Measurements from ENCODE around the gene JAG2.

JAG2 gene

DNA sequence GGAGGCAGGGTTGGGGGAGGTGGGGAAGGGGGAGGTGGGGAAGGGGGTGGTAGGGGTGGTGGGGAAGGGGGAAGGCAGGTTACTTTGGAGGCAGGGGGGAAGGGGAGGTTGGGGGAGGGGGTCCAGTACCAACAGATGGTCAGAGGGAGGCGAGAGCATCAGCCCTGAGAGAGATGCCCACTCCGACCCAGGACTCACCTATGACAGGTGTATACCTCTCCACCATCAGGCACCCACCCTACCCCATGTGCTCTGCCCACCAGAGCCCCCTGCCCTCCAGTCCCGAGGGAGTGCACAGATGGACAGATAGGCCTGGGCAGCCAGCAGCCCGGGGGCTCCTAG is 18.6 kb downstream of the JAG2 start:
- no peak for DNase-seq

DNA sequence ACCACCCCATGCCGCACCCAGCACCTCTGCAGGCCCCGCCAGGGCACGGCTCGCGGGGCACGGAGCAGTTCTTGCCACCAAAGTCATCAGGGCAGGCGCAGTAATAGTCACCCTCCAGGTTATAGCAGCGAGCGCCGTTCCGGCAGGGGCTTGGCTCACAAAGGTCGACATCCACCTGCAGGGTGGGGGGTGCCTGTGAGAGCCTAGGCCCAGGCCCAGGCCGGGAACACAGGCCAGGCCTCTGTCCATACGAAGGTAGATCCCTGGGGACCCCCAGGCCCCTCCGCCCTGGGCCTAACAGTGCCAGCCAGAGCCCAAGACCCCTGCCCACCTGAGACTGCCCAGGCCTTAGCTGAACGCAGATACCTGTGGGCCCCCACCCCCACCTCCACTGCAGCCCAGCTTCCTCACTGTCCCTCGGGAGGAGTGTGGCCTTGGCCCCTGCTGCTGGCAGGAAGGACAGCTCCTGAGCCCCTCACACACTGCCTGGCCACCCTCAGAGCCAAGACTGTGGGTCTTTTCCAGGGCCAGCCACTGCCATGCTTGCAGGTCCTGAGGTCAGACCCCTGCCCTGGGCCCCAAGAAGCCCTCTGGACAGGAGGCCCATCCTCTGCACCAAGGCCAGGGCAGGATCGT is 19.3 kb downstream of the JAG2 start:
- DNase-seq: no peak

DNA sequence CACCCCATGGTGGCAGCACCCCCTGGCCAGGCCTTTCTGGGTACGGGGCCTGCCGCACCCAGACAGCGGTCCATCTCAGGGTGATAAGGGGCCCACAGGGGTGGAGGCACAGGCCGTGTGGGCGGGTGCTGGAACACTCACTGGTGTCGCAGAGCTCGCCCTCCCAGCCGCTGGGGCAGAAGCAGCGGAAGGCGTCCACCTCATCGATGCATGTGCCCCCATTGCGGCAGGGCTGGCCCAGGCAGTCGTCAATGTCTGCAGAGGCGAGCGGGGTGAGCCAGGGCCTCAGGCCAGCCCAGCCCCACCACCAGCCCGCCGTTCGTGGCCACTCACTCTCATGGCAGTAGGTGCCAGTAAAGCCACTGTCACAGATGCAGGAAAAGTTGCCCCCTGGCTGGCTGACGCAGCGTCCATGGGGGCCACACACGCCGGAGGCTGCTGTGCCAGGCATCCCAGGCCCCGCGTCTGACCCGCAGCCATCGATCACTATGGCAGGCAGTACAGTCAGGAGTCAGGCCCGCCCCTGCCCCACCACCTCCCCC is 19.9 kb downstream of the JAG2 start:
- no peak for DNase-seq

DNA sequence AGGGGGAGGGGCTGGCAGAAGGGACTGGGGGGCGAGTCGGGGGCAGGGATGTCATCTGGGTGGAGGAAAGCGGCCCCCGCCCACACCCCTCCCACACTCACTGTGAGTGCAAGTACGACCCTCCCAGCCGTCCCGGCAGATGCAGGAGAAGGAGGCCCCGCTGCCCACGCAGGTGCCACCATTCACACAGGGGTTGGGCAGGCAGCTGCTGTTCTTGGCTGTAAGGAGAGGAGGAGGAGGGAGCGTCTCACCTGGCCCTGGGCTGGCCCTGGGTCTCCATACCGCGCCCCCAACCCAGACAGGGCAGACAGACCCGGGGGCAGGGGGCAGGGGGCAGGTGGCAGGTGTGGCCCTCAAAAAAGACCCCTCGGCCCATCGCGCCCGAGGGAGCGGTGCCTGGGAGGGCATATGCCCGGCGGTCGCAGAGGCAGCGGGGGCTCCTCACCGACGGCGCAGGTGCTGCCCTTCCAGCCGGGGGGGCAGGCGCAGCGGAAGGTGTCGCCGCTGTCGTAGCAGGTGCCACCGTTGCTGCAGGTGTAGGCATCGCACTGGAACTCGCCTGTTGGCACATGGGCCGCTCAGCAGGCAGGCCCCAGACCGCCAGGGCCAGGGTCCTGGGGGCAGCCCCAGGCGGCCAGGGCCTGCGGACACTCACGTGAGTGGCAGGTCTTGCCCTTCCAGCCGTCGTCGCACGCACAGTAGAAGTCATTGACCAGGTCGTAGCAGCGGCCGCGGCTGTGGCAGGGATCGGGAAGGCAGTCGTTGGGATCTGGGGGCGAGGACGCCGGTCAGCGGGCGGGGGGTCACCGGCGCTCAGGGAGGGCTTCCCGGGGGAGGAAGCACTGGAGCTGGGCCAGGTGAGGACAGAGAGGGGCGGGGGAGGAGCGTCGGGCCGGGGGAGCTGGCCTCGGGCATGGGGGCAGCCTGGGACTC is 20.6 kb downstream of the JAG2 start:
- no peak for DNase-seq

DNA sequence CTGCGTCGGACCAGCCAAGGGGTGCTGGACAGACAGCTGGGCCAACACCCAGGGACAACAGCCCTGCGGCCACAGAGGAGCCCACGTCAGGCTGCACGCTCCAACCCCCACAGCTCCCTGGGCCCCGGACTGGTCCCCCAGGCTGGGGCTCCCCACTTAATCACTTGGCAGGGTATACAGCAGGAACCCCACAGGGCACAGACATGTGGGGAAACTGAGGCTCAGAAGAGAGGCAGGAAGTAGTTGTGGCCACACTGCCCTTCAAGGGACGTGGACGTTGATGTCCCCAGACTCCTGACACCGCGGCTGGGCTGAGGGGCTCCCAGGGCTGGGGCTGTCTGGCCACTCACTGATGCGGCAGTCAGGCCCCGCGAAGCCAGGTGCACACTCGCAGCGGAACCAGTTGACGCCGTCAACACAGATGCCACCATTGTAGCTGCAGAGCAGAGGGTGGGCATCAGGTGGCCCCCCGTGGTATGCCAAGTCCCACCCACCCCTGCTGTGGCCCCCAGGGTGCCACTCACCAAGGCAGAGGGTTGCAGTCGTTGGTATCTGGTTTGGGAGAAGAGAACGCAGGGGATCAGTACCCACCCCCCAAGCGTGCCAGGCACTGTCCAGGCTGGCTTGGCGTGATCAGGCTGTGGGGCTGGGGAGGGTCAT is 21.5 kb downstream of the JAG2 start:
- DNase-seq: no peak

DNA sequence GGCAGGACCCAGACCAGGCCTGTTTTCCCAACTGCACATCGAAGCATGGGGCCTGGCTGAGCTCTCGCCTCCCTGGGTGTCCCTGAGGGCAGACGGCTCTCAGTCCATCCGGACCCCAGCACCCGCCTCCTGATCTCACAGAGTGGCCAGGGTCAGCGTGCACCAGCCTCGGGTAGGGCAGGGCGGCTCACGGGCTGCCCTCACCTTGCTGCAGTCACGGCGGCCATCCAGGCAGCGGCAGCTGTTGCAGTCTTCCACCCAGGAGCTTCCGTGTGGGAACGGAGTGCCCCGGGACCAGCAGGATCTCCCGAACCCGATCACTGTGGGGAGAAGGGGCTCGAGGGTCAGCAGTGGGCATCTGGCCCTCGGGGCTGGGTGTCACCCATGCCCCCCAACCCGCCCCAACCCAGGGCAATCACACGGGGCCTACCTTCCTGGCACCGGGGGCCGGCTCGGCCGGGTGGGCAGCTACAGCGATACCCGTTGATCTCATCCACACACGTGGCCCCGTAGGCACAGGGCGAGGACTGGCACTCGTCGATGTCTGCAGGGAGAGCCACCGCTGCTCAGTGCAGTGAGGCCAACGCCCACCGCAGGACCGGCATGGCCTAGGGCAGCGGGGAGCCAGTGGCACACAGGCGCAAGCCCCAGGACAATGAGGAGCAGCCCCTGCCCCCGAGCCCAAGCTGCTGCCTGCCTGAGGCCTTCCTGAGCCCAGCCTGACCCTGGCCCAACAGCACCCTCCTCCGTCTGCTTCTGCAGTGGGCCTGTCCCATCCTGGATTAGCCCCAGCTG is 22.2 kb downstream of the JAG2 start:
- no peak for DNase-seq

DNA sequence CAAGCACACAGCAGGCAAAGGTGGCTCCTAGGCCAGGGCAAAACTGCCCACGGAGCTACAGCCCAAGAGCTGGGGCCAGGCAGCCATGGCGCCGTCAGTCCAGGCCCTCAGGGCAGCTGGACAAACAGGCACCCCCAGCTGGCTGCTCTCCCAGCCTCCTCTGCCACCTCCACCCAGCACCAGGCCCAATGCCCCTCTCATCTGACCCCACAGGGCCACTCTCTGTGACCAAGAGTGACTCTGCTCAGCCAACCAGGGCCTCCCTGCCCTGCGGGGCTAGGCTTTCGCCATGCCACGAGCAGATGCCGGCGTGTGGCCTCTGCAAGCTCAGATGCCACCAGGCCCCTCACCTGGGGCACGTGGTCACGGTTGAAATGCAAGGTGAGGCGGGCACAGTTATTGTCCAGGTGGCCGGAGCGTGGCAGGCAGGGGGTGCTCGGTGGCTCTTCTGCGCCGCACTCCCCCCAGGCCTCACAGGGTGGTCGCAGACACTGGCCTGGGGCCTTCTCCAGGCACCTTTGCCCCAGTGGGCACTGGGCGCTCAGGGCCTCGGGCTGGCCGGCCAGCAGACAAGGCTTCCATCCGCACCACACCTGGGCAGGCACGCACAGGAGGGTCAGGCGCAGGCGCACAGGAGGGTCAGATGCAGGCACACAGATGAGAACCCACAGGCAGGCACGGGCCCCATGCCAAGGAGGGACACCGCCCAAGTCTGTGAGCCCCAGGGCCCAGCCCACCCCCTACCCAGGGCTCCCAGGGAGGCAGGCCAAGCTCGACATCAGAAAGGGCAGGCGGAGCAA is 23.0 kb downstream of the JAG2 start:
- DNase-seq: no peak

DNA sequence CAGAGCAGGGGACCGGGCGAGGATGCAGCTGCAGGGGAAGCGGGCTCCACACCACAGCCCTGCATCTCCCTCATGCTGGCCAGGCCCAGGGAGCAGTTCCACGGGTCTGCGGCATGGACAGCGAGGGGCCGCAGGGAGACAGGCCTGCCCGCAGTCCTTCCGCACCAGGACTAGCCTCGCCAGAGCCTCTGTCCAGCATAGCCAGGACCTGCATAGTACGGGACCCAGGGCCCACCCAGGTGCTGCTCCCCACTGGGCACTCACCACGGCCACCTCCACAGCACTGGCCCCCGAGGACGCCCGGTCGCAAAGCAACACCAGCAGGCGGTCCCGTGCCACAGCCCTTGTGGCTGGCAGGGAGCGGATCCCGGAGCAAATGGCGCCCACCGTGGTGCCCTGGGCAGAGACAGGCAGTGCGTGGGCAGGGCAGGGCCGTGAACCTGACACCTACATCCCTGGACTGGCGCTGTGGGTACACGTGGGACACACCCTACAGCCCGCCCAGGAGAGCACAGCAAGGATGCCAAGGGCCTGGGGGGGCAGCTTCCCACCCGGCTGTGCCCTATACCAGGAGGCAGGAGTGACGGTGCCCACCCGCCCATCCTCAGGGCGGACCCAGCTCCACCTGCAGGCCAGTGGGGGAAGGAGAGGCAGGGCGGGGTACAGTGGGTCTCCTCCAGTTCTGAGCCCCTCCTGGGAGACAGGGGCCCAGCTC is 23.8 kb downstream of the JAG2 start:
- no peak for DNase-seq

DNA sequence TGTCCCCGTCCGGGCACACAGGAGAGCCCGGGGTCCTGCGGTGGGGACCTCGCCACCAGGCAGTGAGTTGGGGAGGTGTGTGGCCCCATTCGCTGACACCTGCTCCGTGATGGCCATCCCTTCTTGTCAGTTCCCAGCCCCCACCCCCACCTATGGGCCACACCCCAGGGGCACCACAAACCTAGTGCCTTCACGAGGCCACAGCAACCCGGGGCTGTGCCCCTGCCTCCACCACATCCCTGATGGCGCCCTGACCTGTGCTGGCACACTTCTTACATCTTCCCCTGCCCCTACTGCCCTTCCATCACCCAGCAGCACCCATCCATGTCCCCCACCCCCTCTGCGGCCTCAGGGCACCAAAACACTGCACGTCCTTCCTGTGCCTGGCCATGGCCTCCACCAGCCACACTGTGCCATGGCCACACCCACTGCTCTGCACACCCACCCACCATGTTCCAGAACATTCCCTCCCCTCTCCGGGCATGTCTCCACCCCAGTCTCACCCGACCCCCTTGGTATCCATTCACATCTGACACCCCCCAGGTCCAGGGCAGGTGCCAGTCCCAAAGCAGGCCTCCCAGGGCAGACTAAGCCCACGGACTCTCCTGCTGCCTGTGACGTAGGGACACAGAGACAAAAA is 24.4 kb downstream of the JAG2 start:
- DNase-seq: no peak

DNA sequence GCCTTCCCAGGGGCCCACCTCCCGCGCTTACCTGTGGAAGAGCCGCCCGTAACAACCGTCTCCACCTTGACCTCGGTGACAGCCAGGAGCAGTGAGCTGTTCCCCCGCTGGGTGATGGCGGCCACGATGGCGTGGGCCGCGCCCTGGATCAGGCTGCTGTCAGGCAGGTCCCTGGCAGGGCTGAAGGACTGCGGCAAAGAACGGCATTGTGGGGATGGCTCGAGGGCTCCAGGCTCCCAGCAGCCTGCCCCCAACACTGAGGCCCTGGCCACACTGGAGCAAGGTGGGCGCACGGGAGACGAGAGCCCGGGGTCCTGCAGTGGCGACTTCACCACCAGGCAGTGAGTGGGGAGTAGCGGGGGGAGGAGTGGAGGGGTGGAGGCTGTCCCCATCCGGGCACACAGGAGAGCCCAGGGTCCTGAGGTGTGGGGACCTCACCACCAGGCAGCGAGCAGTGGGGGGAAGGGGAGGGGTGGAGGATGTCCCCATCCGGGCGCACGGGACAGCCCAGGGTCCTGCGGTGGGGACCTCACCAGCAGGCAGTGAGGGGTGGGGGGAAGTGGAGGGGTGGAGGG is 25.0 kb downstream of the JAG2 start:
- DNase-seq: no peak

DNA sequence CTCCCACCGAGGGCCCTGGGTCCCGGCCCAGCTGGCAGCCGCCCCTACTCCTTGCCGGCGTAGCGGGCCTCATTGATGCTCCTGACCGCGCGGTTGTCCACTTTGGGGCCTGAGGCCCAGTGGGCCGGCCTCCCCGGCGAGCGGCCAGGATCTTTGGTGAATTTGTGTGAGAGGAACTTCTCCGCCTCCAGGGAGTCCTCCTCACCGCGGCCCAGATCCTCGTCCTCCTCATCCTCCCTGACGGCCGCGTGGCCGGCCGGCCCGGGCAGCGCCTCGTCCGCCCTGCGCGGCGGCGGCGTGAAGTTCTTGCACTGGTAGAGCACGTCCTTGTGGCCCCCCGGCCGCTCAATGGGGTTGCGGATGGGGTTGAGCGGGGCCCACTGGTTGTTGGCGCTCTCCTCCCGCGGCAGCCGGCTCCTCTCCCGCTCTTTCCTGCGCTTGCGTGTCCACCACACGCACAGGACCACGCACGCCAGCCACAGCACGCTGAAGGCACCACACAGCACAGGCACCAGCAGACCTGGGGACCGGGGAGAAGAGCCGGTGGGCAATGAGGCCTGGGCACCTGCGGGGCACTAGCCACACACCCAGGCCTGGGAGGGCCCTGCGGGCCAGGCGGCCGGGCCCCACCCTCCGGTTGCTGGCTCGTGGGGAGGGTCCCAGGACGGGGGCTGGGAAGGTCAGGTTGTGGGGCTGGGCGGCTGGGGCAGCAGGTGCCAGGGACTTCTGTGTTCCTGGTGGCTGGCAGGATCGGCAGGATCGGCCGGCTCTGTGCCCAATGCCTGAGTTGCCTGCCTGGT is 25.7 kb downstream of the JAG2 start:
- no peak for DNase-seq

DNA sequence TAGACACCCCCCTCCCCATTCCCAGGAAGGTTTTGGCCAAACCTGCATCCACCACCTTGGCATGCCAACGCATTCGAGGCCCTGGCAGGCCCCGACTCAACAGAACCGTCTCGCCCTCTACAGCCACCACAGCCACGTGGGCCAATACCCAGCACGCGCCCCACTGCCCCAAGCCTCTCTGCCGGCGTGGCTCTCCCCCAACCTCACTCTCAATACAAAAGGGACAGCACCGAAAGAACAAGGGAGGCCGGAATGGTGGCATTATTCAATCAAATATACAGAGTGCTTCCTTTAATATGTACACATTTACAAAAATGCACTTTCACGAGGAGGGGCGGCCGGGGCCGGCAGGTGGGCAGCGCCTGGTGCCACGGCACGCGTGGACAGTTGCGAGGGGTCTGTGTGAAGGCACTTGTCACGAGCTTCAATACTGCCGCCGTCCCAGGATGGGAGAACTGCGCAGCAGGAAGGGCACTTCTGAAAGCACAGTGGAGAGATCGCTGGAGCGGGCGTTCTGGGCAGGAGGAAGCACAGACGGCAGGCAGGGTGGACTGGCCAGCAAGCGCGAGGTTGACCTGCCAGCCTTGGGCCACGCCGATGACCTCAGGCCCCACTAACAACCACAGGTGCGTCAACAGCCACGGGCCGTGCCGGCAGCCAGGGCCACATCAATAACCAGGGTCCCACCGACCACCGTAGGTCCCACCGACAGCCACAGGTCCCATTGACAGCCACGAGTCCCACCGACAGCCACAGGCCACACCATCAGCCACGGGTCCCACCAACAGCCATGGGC is 26.9 kb downstream of the JAG2 start:
- DNase-seq: no peak

DNA sequence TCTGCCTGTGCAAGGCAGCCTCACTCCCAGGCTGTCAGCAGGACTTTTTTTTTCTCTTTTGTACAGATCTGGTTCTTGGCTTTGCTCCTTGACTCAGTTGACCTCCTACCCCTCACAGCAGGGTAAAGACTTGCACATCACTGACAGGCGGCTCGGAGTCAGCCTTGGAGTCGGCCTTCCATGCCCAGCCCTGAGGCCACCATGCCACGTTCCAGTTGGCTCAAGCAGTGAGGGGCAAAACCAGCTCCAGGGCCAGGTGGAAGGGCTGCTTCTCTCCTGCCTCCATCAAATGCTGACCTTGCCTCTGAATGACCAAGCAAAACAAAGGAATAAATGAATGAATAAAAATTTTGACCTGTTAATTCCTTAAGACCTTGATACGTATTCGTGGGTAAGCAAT is 27.6 kb downstream of the JAG2 start:
- DNase-seq: no peak

DNA sequence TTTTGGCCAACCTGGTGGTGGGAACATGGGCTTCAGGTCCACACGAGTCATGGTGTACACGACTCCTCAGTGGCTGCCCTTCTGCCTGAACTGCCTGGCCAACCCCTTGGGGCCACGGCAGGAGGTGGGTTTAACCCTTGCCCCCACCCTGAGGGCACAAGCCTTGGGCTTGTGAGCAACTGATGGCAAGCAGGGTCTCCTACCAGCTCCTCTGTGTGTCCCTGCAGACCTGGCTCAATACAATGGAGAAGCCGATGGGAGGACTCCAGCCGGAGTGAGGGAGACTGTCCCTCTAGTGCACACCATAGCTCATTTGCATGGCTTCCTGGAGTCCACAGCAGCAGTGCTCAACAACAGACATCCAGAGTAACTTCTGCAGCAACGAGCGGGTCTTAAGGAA is 28.0 kb downstream of the JAG2 start:
- DNase-seq: no peak

DNA sequence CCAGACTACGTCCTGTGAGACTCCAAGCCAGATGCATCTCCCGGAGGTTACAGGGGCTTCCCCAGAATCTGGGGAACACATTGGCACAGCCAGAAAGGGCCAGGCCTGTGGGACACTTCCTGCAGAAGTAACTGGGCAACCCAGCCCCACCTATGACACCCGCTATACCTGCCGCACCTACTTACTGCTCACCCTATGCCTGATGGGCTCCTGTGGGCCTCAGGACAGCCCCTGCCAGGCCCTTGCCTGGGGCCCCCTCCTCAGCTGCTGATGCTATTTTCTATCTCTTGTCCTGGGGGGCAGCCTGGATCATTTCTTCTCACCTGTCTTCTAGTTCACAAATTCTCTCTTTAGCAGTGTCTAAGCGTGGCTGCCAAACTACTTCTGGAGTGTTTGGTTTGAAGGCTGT is 28.7 kb downstream of the JAG2 start:
- no peak for DNase-seq

DNA sequence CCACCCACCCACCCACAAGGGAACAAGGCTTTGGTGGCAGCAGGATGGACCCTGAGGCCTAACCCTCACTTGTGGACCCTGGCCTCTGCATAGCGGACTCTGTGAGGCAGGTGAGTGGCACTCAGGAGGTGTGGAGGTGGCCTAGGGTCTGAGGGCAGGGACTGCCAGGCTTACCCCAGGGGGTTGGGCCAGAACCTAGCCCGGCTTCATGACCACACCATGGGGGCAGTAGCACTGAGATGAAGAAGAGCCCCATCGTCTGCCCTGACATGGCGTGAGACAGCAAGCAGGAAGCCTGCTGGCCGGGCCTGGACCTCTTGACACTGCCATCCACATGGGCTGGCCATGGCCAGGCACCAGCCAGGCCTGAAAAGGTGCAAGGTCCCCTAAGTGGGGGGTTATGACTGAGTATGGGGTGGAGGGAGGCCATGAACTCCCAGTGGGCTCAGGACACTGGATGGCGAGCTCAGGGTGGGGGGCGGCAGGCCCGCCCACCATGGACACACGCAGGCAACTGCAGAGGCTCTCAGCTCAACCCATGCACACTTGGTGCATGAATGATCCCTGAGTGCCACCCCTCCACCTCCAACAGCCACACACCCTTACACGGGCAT is 29.3 kb downstream of the JAG2 start:
- DNase-seq: no peak

DNA sequence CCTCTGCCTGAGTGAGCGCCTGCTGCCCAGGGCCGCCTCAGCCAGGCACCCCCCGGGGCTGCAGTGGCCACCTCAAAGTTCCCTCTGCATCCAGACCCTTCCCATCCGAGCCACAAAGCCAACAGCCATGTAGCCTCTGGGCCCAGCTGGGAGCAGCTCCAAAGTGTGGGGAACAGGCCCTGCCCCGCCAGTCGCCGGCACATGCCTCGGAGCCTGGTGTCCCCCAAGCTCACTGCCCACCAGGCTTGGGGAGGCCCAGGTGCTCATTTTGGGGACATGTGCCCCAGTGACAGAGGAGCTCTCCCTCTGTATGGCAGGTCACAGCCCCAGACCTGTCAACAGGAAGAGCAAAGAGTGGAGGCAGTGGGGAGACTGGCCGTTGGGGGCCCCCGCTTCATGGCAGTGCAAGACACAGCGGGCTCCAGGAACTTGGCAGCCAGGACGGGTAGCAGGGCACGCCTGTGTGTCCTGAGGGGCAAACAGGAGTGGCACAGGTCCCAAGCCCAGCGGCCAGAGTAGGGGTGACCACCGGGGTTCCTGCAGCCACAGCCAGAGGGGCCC is 29.9 kb downstream of the JAG2 start:
- no peak for DNase-seq

DNA sequence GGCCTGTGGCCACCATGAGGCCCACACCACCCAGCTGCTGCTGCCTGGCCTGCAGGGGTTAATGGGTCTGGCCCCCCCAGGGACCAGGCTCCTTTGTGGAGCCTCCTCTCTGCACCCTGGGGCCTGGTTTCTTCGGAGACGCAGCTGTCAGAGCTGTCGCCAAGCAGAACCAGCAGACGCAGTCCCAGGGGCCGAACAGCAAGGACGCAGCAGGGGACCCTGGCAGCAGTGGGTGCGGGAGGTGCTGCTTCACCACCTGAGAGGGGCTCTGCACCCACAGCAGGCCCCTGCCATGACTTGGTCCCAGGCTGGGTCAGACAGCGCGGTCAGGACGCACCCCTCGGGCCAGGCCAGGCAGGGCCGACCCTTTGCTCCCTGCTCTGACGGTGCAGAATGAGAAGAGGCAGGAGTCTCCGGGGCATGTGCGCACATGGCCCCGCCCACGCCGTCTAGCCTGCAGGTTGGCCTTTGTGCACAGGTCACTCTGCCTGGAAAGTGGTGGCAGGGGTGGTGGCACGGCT is 30.5 kb downstream of the JAG2 start:
- DNase-seq: no peak
